HG03378 (cell line): ENCODE data around the gene GADL1.

Experiments used
- ATAC-seq: cut with Tn5 transposase; IDR thresholded peaks from one replicate; pipeline ENCODE4 v1.9.1; 2021; ENCODE audit warnings: mild to moderate bottlenecking, moderate library complexity; ENCODE audit not compliant: unreplicated experiment

Gene GADL1

DNA sequence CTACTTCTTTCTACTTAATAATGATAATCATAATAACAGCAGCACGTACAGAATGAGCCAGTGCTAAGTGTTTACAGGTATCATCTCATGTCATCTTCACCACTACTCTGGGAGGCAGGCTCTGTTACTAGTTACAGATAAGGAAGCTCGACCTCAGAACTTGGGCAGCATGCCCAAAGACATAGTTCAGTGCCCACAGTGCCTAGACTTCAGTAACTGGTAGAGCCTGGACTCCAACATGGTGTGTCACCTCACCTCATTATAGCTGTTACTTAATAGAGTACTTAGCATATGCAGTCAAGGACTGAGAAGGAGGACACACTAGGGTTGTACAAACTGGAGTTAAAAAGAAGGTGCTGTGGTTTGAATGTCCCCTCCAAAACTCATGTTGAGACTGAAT is 7.6 kb downstream of the GADL1 start:
- ATAC-seq, result no peak

DNA sequence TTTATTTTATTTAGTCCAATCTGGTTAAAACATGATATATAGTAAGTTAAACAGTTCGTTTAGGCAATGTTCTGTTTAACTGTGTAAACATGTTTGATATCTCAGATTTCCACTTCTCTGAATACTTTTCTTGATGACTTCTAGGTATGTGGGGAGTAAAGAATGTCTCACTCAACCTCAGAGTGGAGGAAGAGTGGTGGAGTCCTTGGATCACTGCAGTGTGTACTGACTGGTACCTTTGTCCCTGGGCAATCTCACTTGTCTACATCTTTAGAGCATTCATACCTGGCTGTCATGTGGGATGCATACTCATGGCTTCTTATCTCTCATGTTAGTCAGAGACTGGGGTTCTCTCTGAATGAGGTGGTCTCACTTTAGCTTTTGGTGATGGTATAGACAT is 15.6 kb downstream of the GADL1 start:
- no peak for ATAC-seq

DNA sequence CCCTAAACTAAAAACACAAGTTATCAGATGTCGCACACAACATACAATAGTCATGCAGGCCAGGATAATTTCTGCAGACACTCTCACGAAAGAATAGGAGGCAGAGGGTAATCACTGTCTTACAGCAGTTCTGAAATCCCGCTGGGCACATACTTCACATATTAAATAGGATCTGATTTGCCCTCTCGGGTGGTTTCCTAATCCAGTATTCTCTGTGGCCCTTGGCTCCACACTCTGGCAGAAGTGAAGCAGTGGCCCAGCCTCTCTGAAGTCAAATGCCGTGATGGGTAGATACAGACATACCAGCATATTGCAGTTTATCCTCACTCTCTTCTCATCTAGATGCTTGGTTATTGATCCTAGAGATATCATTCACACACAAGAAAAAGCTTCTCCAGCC is 19.0 kb downstream of the GADL1 start:
- ATAC-seq, result no peak

DNA sequence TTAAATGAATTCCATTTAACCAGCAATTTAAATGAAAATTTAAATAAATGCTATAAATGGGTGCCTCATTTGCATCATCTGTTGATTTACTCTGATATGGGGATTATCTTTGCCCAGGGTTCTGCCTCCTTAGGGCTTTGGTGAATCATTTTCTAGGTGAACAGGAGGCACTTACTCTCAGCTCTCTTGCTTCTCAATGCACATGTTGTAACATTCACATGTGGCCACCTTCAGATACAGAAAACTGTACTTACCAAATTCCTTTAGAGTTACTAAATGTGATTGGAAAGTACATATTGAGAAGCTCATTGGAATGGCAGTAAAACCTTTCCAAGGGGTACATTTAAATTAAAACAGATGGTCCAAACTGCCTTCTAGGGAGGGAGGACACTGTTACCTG is 20.8 kb downstream of the GADL1 start:
- no peak for ATAC-seq

DNA sequence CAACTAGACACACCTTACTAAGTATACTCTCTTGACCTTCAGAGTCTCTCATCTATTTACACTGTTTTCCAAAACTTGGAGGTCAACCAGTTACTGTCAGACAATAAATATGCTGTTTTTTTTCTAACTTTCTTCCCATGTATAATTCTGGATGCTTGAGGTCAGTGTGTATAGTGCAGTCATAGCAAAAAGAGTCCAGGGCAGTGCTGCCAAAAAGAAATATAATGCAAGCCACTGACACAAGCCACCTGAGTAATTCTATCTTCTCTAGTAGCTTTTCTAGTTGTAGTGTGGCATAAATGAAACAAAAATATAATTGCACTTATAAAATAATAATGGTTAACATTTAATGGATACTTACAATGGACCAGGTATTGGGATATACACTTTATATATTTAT is 21.6 kb downstream of the GADL1 start:
- ATAC-seq, result no peak

DNA sequence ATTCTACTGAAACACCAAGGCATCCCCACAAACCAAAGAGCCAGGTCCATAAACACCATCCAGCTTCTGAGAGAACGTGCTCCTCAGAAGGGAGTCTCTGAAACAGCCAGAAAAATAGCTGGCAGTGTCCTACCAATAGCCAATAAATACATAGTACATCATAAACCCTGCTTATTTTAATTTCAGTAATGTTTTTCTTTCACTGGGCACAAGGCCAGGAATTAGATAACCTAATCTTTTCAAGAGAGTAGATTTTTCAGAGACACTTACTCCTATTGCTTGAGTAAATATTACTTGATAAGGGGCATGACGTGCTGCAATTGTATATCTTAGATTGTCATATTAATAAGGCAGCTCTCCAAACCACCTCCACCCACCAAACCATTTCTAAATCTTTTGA is 22.7 kb downstream of the GADL1 start:
- ATAC-seq, result no peak

DNA sequence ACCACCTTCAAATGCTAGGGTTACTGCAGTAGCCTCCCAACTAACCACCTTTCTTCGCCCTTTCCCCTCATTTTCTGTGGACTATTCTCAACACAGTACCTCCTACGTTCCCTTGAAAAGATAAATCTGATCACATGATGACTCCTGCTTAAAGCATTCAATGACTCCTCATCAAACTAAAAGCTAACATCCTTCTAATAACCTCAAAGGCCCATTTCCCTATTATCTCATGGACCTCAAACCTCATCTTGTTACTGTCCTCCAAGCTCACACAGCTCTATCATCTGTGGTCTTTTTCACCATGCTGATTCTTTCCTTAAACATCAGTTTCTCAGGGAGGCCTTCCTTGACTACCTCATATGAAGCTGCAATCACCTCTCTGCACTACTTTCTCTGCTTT is 29.6 kb downstream of the GADL1 start:
- no peak for ATAC-seq

DNA sequence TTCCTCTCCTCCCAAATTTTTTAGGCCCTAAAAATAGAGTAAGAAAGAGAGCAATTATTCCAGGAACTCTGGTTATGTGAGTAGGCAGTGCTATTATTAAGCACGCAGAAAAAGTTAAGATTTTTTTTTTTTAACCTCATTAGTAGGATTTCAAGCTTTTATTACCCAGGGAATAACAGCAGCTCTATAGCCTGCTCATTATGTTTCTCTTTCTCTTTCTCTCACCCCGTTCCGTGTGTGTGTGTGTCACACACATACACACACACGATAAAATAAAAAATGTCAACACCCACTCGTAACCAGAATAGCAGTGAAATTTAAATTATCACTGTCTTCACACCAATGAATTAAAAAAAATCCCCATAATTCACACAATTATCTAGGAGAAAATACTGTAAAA is 30.3 kb downstream of the GADL1 start:
- no peak for ATAC-seq

DNA sequence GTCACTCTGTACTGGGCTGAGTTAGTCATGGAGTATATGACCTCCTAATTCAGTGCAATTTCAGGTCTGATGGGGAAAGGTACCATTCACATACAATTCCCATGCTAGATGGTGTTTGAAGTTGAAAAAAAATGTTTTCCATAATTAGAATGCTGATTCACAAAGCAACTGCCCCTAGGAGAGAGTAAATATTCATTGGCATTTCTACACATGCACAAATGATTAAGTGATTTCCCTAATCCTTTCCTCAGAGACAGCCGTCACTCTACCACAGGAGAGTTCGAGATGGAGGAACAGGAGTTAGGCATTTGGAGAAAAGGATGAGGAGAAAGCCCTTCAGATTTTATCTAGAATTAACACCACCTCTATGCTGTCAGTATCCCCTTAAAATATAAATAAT is 32.5 kb downstream of the GADL1 start:
- ATAC-seq, result no peak

DNA sequence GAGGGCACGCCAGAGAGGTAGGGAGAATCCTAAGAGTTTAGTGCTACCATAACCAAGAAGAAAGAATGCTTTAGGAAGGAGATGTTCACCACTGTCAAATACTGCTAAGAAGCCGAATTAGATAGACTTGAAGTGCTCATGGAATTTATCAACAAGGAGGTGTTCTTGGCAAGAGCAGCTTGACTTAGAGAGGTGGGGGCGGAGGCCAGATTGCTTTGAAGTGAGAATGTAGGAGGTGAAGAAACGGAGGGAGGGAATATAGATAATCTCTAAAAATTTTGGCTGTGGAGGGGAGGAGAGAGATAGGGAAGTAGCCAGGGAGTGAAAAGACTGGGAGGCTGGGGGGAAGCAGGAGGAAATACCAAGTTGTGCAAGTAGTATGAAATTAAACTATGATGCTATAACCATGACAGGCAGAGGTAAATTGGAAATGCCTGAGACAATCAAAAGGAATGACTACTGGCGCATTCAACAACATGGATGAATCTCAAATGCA is 35.5 kb downstream of the GADL1 start:
- no peak for ATAC-seq

DNA sequence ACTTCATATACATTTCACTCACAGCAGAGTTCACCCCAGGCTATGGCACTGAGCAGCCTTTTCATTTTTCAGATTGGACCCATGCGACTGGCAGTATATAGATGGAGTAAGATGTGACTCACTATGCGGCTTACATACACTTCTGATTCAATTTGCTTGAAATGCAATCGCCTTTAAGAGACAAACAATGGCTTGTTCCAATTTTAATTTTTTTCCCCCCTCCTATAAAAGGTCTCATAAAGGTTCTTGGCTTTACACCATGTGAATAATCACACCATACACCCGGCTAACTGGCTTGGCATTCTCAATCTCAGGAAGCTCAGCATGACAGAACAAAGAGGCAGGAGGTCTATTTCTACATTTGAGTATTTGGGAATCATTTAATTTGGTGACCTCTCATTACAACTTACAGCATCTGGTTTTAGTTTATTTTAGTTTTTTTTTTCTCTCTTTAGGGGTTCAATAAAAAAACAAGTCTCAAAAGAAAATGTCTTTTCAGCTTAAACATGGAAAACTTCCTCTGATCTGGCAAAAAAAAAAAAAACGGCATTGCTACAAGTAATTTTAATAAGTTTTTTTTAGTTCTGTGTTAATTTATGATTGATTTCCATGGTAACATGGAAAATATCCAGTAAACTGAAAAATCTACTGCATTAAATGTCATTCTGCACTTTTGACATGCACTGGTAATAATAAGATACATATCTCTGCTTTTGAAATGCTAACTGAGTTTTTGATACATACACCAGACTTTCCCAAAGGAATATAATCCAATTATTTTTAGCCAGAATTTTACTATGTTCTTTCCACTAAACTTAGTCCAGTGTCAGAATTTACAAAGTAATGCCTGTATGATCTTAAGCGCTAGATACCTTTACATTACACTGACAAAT is 38.8 kb downstream of the GADL1 start:
- ATAC-seq, result no peak

DNA sequence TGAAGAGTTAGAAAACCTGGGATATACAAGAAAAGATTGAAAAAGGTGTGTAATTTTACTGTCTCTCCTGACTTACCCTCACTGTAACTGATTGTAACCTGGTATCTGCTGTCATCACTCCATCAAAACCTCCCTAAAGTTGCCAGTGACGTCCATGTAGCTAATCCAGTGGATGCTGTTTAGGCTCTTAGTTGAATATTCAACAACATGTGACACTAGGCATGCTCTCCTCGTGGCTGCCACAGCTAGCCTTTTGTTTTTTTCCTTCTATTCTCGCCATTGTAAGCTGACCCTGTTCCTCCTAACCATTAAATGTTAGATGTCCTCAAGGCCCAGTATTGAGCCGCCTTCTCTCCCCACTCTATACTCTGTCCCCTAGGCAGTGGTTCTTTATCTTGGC is 41.6 kb downstream of the GADL1 start:
- no peak for ATAC-seq

DNA sequence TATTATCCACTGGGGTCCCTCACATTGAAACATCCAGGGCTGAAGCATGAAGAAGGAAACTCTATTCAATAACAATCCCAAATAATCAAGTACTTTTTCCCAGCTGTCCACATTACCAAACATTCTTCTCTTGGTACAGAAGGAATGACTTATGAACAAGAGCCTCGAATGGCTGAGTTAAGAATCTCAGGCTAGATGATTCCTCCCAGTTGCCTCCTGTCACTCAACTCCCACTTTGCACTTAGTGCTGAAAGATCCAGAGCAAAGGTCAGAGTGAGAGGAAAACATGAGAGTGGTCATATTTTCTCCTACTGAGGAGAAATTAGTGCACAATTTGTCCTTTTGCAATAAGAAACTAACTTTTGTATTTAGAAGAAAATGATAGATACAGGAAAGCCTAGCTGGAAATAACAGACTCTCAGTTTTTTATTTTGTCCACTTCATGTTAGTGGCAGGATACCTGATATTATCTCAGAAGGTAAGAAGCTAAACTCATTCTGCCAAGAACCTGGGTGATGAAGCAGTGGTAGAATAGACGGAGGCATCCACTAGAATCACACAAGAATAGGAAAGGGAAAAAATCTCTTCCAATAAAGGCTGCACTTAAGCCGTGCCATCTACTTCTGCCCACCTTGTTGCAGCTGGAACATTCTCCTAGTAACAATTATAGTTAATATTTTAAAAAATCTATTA is 46.2 kb downstream of the GADL1 start:
- no peak for ATAC-seq

DNA sequence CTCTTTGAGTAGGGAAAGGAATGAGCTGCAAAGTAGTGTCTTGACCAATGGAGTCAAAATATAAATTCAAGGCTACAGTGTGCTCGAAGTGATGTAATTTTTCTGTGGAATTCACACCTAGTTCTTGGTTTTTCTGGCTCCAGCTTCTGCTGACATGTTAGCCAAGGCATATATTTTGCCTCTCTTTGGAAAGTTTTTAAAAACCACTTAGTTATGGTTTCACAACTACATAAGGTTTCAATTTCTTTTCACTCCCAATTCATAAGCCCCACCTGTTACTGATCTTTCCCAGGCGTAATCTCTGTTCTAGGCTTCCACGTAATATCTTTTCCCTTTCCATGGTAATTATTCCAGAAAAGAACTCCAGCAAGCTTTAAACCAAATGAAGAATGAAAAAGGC is 46.9 kb downstream of the GADL1 start:
- ATAC-seq, result no peak

DNA sequence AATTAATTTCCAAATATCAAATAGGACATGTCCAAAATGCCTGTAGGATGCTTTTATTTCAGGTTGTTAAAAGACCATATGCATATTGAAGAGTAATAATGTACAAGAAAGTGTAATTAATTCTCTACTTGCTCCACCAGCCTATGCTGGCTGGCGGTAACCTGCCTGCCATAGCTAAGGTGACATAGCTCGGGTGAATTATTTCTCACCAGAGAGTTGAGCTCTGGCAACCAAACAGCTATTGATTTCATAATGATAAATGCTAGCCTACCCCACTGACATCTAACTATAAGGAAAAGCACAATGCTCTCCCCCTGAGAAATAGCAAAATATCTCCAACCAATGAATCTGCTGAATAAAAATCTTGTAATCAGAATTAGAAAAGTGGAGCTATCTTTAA is 48.9 kb downstream of the GADL1 start:
- no peak for ATAC-seq

DNA sequence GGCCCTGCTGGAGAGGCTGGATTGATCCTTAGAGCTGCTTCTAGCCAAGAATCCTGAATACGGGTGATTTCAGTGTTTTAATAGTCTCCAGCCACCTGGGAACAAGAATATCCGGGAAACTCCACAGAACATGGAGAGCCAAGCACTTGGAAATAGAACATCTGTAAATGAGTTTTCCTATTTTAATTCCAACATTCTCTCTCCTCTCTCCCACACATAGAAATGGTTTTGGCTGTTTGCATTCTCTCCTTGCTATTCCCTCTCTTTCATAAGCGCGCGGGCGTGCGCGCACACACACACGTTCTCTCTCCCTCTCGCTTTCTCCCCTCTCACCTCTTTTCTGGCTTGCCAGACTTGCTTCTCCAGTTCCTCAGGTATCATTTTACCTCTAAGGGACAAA is 50.6 kb downstream of the GADL1 start:
- ATAC-seq, result no peak

DNA sequence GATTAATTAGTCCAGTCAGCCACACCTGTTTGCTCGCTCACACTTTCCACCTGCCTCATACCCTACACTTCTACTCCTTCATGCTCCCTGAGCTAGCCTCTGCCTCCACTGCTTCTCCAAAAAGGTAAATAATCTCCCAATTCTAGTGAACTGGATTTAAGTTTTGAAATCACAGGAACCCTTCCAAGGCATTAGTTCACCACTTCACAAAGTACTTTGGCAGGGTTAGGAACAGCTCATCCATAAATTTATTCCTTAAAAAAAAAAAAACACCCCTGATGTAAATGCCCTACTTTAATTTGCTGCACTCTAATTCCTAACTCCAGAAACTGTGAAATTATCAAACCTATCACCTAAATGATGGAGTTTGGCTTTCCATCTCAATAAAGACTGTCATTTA is 58.3 kb downstream of the GADL1 start:
- ATAC-seq, result no peak

DNA sequence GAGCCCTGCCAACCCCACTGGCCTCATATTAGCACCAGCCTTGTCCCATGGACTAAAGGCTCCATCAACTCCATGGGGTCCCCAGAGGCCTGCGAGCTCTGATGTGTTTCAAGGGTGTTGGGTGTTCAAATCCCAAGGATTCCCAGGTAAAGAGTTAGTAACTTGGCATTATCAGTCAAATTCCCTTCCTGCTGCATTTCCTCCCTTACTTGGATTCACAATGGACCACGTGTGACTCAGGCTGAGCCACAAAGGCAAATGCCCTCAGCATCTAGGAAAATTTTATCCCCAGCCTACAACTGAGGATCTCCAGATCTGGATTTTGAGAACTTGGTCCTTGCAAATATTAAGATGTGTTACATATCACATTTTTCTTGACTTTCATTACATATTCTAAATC is 58.8 kb downstream of the GADL1 start:
- ATAC-seq, result no peak

DNA sequence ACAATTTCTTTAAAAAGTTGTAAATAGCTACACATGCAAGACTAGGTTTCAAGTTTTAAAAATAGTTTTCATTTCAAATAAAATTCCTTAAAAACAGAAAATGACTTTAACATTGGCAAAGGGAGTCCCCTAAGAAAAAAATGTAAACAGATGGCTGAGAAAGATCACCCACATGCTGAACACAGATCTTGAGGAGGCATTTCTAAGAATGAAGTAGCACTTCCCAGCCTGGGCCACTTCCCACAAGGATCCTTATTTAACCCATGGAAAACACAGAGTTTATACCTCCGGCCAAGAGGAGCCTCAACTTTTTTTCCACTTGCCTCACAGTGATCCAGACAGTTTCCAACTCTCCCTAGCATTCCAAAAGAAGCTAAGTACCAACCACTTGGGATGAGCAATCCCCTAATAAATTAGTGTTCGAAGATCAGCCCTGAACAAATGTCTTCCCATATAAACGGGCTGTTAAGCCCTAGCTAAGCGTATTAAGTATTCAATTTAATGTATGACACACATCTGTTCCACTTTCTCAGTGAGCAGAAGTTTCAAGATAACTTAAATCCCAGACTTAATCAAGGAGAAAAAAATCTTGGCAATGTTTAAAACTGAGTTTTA is 61.4 kb downstream of the GADL1 start:
- no peak for ATAC-seq

DNA sequence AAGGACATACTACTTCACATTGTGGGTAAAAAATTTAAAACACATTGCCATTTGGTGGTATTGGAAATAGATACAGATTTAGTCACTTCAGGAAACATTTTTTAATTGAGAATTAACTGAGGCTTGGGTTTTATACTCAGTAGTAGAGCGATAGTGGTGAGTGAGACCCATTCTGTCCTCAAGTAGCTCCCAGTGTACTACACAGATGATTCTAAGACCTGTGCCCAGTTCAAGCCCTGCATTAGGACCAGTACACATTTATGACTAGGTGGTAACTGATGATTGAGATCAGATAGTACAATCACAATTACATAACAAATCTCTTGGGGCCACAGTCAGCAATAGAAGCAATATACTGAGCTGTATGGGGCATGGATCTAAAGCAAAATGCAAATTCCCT is 67.4 kb downstream of the GADL1 start:
- no peak for ATAC-seq

DNA sequence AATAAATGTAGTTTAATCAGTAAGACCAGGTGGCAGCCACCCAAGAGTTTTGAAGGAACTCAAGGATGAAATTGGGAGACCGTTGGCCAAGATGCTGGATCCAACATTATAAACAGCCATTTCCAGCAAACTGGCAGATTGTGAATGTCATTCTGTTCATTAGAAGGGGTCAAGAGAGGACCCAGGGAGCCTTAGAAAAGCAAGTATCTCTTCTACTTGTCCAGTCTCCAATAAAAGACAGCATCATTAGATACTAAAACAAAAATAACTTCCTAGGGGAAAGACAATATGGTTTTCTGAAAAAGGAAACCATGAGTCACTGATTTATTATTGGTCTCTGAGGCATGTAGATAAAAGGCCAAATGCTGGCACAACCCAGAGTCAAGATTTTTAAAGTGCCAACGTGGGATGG is 67.9 kb downstream of the GADL1 start:
- no peak for ATAC-seq
